Smooth muscle cell of the brain vasculature (primary cell): ENCODE data around the gene JADE1.

Experiments
- DNase-seq: peaks from one replicate; pipeline ENCODE4 v3.0.0-alpha.2; 2012; ENCODE audit warnings: low read depth, low spot score

Gene JADE1

DNA sequence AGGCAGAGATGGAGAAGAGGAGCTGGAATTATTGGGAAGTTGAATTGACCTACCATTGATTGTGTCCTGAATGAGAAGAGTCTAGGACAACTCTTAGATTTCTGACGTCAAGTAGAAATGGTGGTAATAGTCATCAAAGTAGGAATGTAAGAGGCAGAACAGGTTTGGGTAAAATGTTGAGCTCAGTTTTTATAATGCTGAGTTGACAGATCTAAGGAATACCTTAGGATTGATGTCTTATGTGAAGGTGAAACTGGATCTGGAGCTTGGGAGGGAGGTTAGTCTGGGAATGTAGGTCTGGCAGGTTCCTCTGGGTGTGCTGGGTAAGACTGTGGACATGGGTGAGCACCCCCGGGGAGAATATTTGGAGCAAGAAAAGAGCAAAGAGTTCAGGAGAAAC lies 31.9 kb downstream of the JADE1 start:
- DNase-seq: no peak

- peak; percentile 80 for DNase-seq
Observed at GRCh38 chr4:128844931-128845330, 35.4 kb downstream of the JADE1 start.

- DNase-seq: no peak
Observed at GRCh38 chr4:128846063-128846462, 36.6 kb downstream of the JADE1 start.

GRCh38 chr4:128847082-128847724 lies 37.7 kb downstream of the JADE1 start:
- no peak for DNase-seq

DNA sequence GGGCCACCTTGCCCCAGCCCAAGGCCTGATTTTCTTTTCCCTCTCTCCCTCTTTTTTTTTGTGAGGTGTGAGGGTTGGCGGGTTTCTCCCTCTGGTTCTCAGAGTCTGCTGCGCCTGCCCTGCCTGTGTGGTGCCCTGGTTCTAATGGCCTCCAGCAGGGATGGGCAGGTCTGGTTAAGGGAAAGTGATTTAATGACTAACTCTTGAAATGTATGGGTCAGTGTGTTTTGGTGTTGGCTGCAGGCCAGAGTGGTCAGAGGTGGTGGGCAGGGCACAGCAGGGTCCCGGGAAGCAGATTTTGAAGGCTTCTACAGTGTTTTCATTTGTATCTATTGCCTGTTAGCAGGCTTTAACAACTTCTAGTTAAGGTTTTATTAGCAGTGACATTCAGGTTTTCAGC lies 39.0 kb downstream of the JADE1 start:
- DNase-seq: peak; percentile 85

DNA sequence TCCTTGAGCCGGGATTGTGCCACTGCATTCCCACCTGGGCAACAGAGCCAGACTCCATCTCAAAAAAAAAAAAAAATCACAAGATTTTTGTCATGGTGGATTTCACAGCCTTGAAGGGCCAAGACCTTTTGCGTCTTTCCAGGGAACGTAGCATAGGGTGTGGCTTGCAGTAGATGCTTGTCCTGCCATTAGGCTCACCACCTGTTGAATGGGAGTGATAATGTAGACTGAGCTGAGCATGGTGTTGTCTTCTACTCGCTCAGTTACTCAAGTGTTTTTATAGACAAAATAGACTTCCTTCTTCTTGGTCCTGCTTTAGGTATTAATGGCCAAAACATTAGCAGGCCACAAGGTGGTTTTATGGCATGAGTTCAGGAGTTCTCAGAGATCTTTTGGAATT lies 40.8 kb downstream of the JADE1 start:
- DNase-seq: no peak

GRCh38 chr4:128853741-128854140 lies 44.2 kb downstream of the JADE1 start:
- DNase-seq: no peak

- DNase-seq: no peak
Observed at GRCh38 chr4:128854433-128854832, 44.9 kb downstream of the JADE1 start.

- no peak for DNase-seq
Observed at GRCh38 chr4:128855621-128856020, 46.1 kb downstream of the JADE1 start.

GRCh38 chr4:128856246-128856645 lies 46.7 kb downstream of the JADE1 start:
- no peak for DNase-seq

DNA sequence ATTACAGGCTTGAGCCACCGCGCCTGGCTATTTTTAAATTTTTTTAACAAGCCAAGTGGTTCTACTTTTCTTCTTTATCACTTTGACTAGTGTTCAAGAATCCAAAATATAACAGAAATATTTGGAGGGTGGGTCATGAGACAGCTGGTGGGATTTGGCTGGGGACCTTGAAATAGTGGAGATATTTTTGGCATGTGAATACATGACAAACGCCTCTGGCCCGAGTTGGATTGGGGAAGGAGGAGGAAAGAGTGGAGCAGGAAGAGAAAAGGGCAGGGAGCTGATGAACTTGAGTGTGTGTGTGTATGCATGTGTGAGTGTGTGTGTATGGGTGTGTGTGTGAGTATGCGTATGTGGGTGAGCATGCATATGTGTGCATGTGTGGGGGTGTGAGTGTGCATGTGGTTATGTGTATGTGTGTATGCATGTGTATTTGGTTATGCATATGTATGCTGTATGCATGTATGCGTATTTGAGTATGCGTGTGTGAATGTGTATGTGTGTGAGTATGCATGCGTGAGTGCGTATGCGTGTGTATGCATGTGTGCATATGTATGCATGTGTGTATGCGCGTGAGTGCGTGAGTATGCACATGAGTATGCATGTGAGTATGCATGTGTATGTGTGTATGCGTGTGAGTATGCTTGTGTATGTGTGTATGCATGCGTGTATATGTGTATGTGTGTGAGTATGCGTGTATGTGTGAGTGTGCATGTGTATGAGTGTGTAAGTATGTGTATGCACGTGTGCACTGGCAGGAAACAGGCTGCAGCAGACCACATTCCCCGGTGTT lies 49.6 kb downstream of the JADE1 start:
- DNase-seq: no peak

DNA sequence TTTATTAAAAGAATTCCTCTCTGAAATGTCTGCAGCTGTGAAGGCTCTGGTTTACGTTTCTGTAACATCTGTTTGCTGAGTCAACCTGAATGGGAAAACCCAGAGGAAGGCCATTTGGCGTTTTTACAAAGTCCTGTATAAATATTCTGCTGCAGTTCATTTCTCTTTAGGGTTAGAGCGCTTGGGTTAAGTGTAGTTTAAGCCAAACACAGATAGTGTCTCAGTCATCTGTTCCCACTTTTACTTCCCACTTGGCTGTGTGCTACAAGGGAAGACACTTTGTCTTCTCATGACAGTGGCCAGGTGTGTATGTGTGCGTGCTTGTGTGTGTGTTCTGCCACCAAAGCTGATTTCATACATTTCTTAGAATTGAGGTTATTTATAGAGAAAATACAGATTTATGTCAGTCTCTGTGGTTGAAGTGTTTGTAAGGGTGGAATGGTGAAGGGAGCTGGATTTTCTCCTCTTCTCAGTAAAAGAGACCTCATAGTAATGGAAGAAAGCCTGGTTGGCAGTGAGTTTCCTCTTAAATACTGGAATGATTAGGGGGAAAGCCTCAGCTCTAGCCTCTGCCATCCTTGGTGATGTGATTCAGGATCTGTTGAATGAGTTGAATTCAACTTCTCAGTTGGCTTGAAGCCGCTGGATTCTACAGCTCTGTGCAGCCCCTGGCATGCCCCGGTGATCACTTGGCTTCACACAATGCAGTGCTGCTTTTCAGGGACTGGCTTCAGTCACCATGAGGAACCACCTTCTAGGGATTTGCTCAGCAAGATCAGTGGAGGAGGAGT lies 50.6 kb downstream of the JADE1 start:
- DNase-seq: no peak

DNA sequence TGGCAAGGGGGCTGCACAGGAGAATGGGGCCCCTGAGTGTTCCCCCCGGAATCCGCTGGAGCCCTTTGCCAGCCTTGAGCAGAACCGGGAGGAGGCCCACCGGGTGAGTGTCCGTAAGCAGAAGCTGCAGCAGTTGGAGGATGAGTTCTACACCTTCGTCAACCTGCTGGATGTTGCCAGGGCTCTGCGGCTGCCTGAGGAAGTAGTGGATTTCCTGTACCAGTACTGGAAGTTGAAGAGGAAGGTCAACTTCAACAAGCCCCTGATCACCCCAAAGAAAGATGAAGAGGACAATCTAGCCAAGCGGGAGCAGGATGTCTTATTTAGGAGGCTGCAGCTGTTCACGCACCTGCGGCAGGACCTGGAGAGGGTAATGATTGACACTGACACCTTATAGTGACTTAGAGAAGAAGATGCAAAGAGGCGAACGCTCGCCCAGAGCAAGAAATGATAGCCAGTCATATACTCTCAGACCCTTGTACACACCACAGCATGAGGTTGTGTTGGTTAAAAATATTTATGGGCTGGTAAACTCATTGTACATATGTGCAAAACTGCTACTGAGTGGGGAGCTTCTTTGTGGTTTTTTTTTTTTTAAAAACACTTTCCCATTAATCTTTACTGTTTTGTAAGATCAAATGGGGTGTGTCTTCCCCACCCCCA lies 52.5 kb downstream of the JADE1 start:
- DNase-seq: no peak

DNA sequence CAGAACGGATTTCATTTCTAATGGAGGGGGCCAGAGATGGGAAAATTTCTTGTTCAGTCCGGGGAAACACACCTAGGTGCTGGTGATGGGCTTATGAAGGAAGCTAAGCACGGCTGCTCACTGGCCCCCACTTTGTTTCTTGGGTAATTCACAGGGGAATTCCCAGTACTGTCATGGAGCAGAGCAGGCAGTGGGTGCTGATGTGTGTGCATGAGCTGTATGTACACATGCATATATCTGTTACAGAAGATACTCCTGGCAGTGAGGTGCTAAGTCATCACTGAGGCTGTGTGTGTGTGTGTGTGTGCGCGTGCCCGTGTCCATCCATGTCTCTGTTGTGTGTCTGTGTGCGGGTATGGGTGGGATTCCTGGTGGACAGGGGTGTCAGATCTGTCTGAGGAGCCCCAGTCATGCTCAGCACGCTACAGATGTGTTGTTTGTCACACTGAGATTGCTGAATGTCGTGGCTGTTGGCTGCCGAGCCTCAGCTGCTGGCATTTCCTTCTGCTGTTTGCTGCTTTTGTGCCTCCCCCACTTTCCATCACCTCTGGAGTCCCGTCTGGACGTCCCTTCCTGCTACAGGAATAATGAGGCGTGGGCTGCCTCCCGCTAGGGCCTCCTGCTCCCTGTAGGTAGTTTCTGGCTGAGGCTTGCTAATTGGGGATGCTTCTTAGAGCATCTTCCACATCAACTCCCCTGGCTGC lies 53.3 kb downstream of the JADE1 start:
- no peak for DNase-seq

DNA sequence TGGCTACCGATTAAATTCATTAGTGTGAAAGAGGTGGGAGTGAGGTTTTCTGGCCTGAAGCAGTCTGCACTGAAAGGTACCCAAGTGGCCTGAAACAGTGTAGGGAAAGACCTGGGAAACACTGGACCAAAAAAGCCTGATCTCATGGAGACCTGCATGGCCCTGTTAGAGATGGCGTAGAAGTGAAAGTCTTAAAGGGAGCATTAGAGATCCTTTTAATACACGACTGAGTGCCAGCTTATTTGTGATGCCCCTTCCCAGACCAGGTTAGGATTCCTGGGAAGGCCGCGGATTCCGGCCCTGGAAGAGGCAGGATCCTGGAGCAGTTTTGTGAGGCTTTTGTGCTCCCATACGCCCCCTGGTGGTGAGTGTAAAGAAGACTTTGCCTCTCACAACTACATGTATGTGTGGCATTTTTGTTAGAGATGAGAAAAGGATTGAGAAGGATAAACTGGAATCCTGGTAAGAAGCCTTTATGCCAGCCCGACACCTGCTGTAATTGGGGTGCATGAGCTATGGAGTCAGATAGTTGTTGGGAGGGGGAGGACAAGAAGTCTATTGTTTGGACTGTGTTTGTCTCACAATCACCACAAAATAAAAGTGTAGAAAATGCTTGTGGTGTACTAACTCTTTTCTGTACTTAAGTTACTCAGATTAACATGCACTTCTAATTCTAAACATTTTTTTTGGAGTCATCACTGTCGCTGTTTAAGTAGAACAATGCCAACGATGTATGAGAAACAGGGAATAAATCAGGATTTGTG lies 54.0 kb downstream of the JADE1 start:
- DNase-seq: peak; percentile 75

DNA sequence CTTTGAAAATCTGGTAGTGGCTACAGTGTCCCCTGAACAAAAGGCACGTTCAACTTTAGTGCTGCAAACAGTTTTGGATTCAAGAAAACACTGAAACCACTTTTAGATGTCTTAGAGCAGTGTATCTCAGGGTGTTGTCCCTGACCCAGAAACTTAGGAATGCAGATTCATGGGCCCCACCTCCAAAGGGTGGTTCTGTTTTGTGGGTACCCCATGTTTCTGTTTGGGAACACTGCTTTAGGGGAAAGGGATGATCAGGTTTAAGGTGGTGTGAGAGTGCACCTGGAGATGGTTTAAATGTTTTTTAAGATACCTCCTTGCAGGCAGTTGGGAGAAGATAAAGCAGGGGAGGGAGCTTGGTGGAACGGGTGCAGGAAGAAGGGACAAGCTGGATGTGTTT lies 55.6 kb downstream of the JADE1 start:
- no peak for DNase-seq

DNA sequence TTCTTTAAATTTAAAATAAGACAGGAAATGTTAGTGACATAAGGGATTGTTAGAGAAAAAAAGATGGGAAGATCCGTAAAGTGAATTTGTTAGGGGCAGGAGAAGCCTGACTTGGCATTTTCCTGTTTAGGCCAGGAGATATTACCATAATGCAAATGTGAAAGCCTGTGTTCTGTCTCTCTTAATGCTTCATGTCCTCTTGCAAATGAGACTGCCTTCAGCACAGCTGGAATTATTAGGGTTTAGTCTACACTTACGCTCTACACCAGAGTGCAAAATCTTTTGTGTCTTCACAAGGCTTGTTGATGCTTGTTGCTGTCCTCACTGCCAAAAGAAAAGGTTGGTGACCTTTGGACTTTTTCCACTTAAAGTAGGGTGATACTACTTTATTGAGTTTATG lies 56.8 kb downstream of the JADE1 start:
- DNase-seq: no peak

DNA sequence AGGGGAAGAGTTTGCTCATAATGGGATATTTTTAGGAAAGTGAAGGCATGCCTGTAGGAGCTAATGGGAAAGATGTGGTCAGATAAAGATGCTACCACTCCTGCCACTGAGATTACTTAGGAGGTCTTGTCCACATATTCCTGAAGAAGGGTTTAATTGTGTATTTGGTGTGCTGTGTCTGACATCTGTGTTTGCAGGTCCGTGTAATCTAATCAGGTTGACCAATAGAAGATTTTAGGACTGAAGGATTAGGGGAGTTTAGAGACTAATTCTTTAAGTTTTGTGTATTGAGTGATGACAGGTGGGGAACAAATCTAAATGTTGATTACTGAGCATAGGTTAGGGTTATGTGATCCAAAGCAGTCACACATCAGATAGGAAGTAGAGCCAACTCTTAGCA lies 57.2 kb downstream of the JADE1 start:
- no peak for DNase-seq

DNA sequence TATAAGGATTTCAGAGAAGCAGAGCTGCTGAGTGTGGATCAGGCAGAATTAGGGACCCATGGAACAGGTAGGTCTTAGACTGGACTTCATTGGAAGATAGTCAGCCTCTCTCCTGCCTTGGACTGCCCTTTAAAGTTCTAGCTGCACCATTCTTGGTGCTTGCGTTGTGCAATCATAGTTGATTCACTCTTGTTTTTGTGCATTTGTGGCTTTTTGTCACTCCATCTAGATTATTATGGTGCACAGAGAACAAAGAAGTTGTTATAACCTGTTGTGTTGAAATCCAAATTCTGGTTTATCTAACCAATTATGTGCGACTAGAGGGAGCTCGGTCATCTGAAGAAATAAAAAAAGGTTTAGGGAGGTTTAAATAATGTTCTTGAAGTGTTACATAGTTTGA lies 59.3 kb downstream of the JADE1 start:
- DNase-seq: no peak

GRCh38 chr4:128869776-128870509 lies 60.4 kb downstream of the JADE1 start:
- DNase-seq: no peak
